ENCODE measurements around the gene CDR2L.

The CDR2L gene

DNA sequence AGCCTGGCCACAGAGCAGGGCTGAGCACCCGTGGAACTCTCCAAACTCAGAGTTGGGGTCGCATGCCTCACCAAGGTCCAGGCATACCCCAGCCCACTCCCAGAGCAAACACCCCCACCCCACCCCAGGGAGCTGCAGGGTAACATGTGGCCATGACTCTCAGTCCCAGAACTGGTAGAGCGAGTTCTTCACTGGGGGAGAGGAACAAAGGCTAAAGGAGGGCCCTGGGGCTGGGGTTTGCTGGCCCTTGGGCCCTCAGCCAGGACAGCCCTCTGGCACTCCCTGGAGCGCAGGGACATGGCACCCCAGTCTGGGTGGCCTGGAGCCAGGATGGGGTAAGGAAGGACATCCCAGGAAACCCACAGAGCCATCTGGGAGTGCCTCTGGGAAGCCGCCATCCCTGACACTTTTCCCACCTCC, 19.1 kb upstream of the CDR2L start:
- TF ChIP-seq, protein P1, sequence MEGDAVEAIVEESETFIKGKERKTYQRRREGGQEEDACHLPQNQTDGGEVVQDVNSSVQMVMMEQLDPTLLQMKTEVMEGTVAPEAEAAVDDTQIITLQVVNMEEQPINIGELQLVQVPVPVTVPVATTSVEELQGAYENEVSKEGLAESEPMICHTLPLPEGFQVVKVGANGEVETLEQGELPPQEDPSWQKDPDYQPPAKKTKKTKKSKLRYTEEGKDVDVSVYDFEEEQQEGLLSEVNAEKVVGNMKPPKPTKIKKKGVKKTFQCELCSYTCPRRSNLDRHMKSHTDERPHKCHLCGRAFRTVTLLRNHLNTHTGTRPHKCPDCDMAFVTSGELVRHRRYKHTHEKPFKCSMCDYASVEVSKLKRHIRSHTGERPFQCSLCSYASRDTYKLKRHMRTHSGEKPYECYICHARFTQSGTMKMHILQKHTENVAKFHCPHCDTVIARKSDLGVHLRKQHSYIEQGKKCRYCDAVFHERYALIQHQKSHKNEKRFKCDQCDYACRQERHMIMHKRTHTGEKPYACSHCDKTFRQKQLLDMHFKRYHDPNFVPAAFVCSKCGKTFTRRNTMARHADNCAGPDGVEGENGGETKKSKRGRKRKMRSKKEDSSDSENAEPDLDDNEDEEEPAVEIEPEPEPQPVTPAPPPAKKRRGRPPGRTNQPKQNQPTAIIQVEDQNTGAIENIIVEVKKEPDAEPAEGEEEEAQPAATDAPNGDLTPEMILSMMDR (conservative IDR thresholded peaks at IDR 0.05), result no peak

DNA sequence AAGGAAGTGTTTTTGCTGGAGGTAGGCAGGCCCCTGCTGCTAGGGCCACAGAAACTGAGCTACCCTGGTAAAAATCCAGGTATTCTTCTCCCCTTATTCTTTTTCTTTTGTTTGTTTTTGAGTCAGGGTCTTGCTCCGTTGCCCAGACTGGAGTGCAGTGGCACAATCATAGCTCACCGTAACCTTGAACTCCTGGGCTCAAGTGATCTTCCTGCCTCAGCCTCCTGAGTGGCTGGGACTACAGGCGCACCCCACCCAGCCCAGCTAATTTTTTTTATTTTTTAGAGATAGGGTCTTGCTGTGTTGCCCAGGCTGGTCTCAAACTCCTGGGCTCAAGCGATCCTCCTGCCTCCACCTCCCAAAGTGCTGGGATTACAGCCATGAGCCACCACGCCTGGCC, 17.9 kb upstream of the CDR2L start:
- peak overlapping the region; percentile 86 for H3K27ac ChIP-seq

More for the DNA sequence above, 19.1 kb upstream of the CDR2L start:
- peak overlapping the region; percentile 86 for H3K27ac ChIP-seq

DNA sequence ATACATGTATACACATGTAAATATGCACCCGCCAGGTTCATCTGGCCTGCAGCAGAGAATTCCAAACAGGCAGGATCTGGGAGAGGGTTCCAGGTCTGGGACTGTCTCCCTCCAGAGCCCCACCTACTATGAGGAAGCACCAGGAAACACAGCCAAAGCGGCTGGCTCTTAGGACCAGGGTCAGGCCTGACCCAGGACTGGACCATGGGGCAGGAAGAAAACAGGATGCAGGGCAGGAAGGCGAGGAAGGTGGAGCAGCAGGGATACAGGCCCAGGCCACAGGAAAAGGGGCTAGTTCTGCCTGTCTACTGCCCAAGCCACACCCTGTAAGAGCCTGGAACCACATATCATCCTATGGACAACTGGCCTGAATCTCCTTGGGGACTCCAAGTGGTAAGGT, 17.0 kb upstream of the CDR2L start:
- H3K27ac ChIP-seq, result peak overlapping the region; percentile 86
- TF ChIP-seq, protein P1 (conservative IDR thresholded peaks at IDR 0.05), result no peak

DNA sequence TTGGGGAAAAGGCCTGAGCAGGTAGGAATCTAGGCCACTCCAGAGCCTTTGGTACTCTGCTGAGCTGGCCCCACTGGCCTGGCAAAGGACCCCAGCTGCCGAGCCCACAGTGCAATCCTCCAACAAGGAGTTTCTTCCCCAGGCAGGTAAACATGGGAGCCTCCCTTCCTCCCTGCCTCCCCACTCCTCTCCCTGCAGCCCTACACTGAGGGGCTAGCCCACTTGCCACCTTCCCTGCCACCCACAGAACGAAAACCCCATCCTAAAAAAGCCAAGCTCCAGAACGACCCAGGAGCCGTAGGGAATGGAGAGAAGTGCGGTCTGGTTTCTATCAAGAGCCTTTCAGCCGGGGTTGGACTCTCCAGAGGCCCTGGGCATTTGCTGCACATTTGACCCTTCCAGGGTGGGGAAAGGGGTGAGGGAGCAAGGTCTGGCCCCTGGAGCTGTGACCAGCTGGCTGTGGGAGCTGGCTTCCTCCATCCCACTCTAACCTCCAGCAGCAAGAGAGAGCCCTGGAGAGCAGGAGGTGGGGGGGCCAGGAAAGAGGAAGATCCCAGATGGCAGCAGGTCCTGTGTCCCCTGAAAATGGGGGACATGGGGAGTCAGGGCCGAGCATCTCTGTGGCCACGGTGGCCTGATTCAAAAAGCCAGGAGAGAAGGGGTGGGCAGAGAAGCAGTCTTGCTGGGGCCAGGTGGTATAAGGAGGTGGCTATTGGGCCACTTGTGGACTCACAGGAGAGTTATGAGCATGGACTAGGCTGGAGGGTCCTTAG, 16.2 kb upstream of the CDR2L start:
- peak overlapping the region; percentile 86 for H3K27ac ChIP-seq
- TF ChIP-seq, protein P1 (conservative IDR thresholded peaks at IDR 0.05), result no peak

DNA sequence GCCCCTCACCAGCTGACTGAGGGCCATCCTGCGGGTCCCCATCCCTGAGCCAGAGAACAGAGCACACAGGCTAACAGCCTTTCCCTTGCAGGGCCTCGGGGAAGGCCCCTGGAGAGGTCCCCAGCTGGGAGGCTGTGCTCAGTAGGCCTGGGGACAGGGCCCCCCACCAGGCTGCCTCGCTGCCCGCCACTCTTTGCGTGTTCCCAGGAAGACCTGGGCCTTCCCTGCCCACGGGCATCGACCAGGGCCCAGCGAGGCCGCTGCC, 15.7 kb upstream of the CDR2L start:
- H3K27ac ChIP-seq, result peak overlapping the region; percentile 86
- TF ChIP-seq, protein P1 (conservative IDR thresholded peaks at IDR 0.05), result no peak

DNA sequence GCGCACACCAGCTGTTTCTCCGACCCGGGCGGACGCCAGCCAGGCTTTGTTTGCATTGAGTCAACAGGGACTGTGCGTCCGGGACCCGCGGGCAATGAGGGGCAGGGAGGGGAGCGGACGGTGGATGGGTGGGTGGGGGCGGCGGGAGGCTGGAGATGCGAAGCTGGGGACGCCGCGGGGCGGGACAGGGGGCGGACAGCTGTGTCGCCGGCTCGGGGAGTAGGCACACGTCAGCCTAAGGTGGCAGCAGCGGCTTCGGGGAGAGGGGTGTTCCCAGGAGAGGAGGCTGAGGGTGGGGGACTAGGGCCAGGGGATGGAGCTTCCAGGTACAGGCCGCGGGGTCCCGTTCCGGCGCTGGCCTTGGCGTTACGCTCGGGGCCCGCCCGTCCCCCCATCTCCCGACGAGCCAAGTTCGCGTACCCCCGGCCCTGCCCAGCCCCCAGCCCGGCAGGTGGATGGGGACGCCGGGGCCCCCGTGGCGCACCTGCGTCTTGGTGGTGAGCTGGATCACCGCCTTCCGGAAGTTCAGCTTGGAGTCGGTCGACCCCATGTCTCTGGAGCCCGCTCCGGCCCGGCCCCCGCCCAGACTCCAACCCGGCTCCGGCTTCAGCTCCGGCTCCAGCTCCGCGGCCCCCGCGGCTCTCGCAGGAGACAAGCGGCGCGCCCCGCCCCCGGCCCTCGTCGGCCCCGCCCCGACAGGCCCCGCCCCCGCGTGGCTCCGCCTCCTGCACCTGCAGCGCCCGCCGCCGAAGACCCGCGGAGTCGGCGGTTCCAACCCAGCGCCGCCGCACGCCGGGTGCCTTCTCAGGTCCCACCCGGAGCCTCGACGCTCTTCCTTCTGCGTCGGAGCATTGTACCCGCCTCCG, 15.1 kb upstream of the CDR2L start, which contains the start of gene HID1:
HID1 (minus strand) TSS at position 653 of the 866 bp plus-strand sequence; CDS start at position 550, 103 bp downstream.
- TF ChIP-seq, protein P1 (conservative IDR thresholded peaks at IDR 0.05), result no peak
- H3K27ac ChIP-seq, result peak within 1 kb of the TSS; percentile 86

DNA sequence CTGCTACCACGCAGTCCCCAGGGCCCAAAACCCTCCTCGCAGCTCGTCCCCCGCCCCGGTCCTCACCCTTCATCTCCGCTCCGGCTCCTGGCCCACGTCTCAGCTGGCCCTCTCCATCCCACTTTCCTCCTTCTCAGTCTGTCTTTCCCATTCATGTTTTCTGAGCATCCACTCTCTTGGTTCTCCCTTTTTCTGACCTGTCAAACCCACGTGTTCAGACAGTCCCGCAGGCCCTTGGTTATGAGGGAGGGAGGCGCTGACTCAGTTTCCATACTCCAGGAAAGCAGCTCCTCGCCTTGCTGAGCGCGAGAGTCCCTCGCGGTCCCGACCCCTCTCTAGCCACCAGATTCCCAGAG, 14.5 kb upstream of the CDR2L start:
- TF ChIP-seq, protein P1 (conservative IDR thresholded peaks at IDR 0.05), result no peak
- peak overlapping the region; percentile 86 for H3K27ac ChIP-seq

DNA sequence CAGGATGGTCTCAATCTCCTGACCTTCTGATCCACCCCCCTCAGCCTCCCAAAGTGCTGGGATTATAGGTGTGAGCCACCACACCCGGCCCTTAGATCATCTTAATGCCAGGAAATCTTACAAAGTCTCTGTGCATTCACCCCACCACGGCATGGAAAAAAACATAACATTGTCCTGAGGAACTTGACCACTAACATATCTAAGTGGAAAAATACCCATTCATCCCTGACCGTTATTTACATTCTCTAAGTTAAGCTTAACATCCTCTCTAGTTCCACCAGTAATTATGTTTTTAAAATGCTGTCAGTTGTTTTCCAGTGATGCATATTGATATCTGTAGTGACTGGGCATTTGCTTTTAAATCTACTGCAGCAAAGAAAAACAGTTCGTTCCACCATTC, 11.5 kb upstream of the CDR2L start:
- H3K27ac ChIP-seq, result no peak overlapping the region
- TF ChIP-seq, protein P1 (conservative IDR thresholded peaks at IDR 0.05), result no peak
